ENCODE results near the gene TUBA1C.

The TUBA1C gene

DNA sequence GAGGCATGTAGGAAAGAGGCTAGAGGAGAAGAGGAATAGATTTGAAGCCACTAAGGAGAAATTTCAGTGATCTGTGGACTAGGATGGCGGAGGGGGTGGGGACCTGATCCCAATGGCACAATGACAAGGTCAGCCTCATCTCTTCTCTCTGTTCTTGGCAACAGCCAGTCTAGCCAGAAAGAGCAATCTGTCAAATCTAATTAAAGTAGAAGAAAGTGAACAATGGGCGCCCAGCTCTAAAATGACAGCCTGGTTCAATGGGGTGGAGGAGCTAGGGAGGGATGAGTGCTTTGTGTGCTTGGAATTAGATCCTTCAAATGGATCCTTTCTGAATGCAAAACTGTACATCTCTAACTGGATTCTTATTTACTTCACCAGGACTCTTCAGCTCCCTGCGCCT is 37.2 kb upstream of the TUBA1C start:
- in situ Hi-C loops (cut with MboI; ENCODE audit: low pct_unique_long_range_greater_than_20kb, low sequenced_read_pairs, unreplicated experiment) = no loop called here
- TF ChIP-seq, protein P1, sequence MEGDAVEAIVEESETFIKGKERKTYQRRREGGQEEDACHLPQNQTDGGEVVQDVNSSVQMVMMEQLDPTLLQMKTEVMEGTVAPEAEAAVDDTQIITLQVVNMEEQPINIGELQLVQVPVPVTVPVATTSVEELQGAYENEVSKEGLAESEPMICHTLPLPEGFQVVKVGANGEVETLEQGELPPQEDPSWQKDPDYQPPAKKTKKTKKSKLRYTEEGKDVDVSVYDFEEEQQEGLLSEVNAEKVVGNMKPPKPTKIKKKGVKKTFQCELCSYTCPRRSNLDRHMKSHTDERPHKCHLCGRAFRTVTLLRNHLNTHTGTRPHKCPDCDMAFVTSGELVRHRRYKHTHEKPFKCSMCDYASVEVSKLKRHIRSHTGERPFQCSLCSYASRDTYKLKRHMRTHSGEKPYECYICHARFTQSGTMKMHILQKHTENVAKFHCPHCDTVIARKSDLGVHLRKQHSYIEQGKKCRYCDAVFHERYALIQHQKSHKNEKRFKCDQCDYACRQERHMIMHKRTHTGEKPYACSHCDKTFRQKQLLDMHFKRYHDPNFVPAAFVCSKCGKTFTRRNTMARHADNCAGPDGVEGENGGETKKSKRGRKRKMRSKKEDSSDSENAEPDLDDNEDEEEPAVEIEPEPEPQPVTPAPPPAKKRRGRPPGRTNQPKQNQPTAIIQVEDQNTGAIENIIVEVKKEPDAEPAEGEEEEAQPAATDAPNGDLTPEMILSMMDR (IDR thresholded peaks at IDR 0.05; ENCODE audit: extremely low read depth, insufficient read depth, missing control alignments) = no peak
- DNase-seq (ENCODE audit: low spot score) = no peak

GRCh38 chr12:49228653-49229052 is 36.2 kb upstream of the TUBA1C start:
- in situ Hi-C loops (cut with MboI; ENCODE audit: low pct_unique_long_range_greater_than_20kb, low sequenced_read_pairs, unreplicated experiment) = no loop called here
- DNase-seq (ENCODE audit: low spot score) = no peak
- TF ChIP-seq, protein P1 (IDR thresholded peaks at IDR 0.05; ENCODE audit: extremely low read depth, insufficient read depth, missing control alignments) = no peak

DNA sequence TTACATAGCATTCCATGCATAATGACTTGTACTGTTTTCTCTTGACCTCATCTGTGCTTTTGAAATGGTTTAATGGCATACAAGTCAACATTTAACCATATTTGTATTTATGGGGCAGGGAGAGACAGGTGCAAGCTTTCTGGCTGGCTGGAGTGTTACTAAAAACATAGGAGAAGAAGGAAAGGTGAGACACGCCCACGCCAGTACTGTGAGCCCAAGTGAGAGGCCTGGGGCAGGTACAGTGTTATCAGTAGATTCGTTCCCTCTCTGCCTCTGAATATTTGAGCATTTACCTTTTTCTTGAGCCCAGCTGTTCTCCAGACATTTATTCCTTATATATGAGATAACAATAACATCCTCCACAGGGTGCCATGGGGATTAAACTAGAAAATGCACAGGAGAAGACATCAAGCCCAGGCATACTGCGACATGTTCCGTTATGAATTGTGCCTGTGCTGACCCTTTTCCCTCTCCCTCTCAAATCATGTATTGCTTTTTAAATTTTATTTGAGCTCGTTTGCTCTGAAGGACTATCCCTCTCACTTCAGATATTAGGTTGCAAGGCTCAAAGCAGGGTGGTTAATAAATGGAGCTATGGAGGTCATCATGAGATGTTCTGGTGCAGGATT is 34.6 kb upstream of the TUBA1C start:
- in situ Hi-C loops (cut with MboI; ENCODE audit: low pct_unique_long_range_greater_than_20kb, low sequenced_read_pairs, unreplicated experiment) = no loop called here
- no peak for DNase-seq (ENCODE audit: low spot score)
- TF ChIP-seq, protein P1 (IDR thresholded peaks at IDR 0.05; ENCODE audit: extremely low read depth, insufficient read depth, missing control alignments) = no peak

- TF ChIP-seq, protein P1 (IDR thresholded peaks at IDR 0.05; ENCODE audit: extremely low read depth, insufficient read depth, missing control alignments) = no peak
- in situ Hi-C loops (cut with MboI; ENCODE audit: low pct_unique_long_range_greater_than_20kb, low sequenced_read_pairs, unreplicated experiment) = no loop called here
- no peak for DNase-seq (ENCODE audit: low spot score)
Observed at GRCh38 chr12:49230805-49231194, 34.1 kb upstream of the TUBA1C start.

GRCh38 chr12:49231878-49232655 is 32.8 kb upstream of the TUBA1C start:
- TF ChIP-seq, protein P1 (IDR thresholded peaks at IDR 0.05; ENCODE audit: extremely low read depth, insufficient read depth, missing control alignments) = no peak
- in situ Hi-C loops (cut with MboI; ENCODE audit: low pct_unique_long_range_greater_than_20kb, low sequenced_read_pairs, unreplicated experiment) = no loop called here
- no peak for DNase-seq (ENCODE audit: low spot score)

GRCh38 chr12:49232940-49233841 is 31.7 kb upstream of the TUBA1C start:
- no peak for DNase-seq (ENCODE audit: low spot score)
- TF ChIP-seq, protein P1 (IDR thresholded peaks at IDR 0.05; ENCODE audit: extremely low read depth, insufficient read depth, missing control alignments) = no peak
- in situ Hi-C loops (cut with MboI; ENCODE audit: low pct_unique_long_range_greater_than_20kb, low sequenced_read_pairs, unreplicated experiment) = no loop called here

Data from GM13977 (cell line).